Loucy (cell line): Measurements from ENCODE around the gene RFX1.

Experiments
- CTCF ChIP-seq: fragments of 200-600 bp; sonication (generic); conservative IDR thresholded peaks from 2 replicates; pipeline ENCODE4 v1.5.1; 2014; ENCODE audit warnings: mild to moderate bottlenecking, antibody characterized with exemption, low read length
- EZH2phosphoT487 ChIP-seq: fragments of 200-600 bp; IDR thresholded peaks from 2 replicates; pipeline ENCODE4 v1.6.1; 2018; ENCODE audit warnings: antibody characterized with exemption, mild to moderate bottlenecking, moderate library complexity, borderline replicate concordance

GRCh38 chr19:13963603-13964105 lies 42.5 kb downstream of the RFX1 start:
- no peak for TF ChIP-seq CTCF
- TF ChIP-seq EZH2phosphoT487, result no peak
